MM.1S (cell line): ENCODE measurements around the gene SWSAP1.

Source experiments
- DNase-seq: peaks from one replicate; pipeline ENCODE4 v3.0.0-alpha.2; 2015
- H2AFZ ChIP-seq: fragments of 300-600 bp; sonication (generic); 2 replicates; pipeline ENCODE4 v1.6.0; 2016; ENCODE audit warnings: antibody characterized with exemption, low read length
- H3F3A ChIP-seq: fragments of 300-600 bp; sonication (generic); 2 replicates; pipeline ENCODE4 v1.6.1; 2016; ENCODE audit warnings: mild to moderate bottlenecking, antibody characterized with exemption, low read length, moderate library complexity, mixed read lengths; ENCODE audit not compliant: insufficient read depth
- H3K27ac ChIP-seq: fragments of 300-600 bp; sonication (generic); 2 replicates; pipeline ENCODE4 v1.5.1; 2016; ENCODE audit warnings: mild to moderate bottlenecking, low read length
- H3K27me3 ChIP-seq: fragments of 300-600 bp; sonication (generic); replicated peaks from 2 replicates; pipeline ENCODE4 v1.6.0; 2016; ENCODE audit warnings: low read length; ENCODE audit not compliant: insufficient read depth
- H3K36me3 ChIP-seq: fragments of 300-600 bp; sonication (generic); replicated peaks from 2 replicates; pipeline ENCODE4 v1.6.1; 2016; ENCODE audit warnings: mild to moderate bottlenecking, low read length, mixed read lengths; ENCODE audit not compliant: insufficient read depth
- H3K4me1 ChIP-seq: fragments of 300-600 bp; sonication (generic); 2 replicates; pipeline ENCODE4 v1.6.1; 2016; ENCODE audit warnings: low read length, mixed read lengths
- H3K4me2 ChIP-seq: fragments of 300-600 bp; sonication (generic); 2 replicates; pipeline ENCODE4 v1.6.0; 2016; ENCODE audit warnings: low read depth, low read length
- H3K4me3 ChIP-seq: fragments of 300-600 bp; sonication (generic); 2 replicates; pipeline ENCODE4 v1.5.1; 2016; ENCODE audit warnings: low read length, mixed read lengths
- H3K79me2 ChIP-seq: fragments of 300-600 bp; sonication (generic); 2 replicates; pipeline ENCODE4 v1.6.1; 2016; ENCODE audit warnings: mixed run types, low read length, mixed read lengths
- H3K9ac ChIP-seq: fragments of 300-600 bp; sonication (generic); 2 replicates; pipeline ENCODE4 v1.6.1; 2016; ENCODE audit warnings: low read length, mixed read lengths
- H3K9me2 ChIP-seq: fragments of 300-600 bp; sonication (generic); replicated peaks from 2 replicates; pipeline ENCODE4 v1.6.1; 2016; ENCODE audit warnings: mild to moderate bottlenecking, low read length, mixed read lengths; ENCODE audit not compliant: insufficient read depth
- H3K9me3 ChIP-seq: fragments of 300-600 bp; sonication (generic); replicated peaks from 2 replicates; pipeline ENCODE4 v1.6.1; 2016; ENCODE audit warnings: mild to moderate bottlenecking, low read length, mixed read lengths; ENCODE audit not compliant: insufficient read depth
- H4K20me1 ChIP-seq: fragments of 300-600 bp; sonication (generic); 2 replicates; pipeline ENCODE4 v1.6.1; 2016; ENCODE audit warnings: mild to moderate bottlenecking, low read length, moderate library complexity, mixed read lengths; ENCODE audit not compliant: insufficient read depth
- CTCF ChIP-seq: fragments of 300-600 bp; sonication (generic); IDR thresholded peaks from 2 replicates; pipeline ENCODE4 v1.5.1; 2016; ENCODE audit warnings: antibody characterized with exemption, low read length, mixed read lengths
- EZH2 ChIP-seq: fragments of 300-600 bp; sonication (generic); optimal IDR thresholded peaks from 2 replicates; pipeline ENCODE3; 2017; ENCODE audit warnings: low read depth, mild to moderate bottlenecking, antibody characterized with exemption, low read length, mixed read lengths
- EZH2phosphoT487 ChIP-seq: fragments of 300-600 bp; sonication (generic); IDR thresholded peaks from 2 replicates; pipeline ENCODE4 v1.6.1; 2018; ENCODE audit warnings: antibody characterized with exemption, low read length

Gene SWSAP1

DNA sequence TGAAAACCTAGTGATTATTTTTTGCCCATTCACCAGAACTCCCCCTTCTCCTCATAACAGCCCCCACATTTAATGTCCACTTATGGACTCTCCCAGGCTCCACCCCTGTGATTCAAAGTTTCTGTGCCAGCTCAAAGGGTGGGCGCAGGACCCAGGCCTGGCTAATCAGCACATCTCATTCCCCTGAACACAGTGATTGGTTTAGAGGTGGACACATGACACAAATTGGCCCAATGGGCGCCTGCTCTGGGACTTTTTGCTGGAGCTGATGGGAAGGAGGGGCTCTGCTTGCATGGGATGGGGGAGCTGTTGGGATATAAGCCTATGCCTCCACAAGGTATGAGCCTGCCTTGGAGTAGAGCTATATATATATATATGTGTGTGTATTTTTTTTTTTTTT is 15.9 kb downstream of the SWSAP1 start:
- Histone ChIP-seq H3K36me3 (no peaks in the 10 kb centered on the region), H2AFZ (no peak overlapping the region), H3K27ac (no peak overlapping the region), H3K79me2 (no peaks in the 10 kb centered on the region), H3K4me1 (no peaks in the 10 kb centered on the region), H3K9ac (no peak overlapping the region), H4K20me1 (no peaks in the 10 kb centered on the region), H3K4me2 (no peak overlapping the region), H3K27me3 (peaks cover 56% of the 10 kb centered on the region), H3F3A (no peaks in the 10 kb centered on the region), H3K9me3 (no peaks in the 10 kb centered on the region), H3K9me2 (no peaks in the 10 kb centered on the region), H3K4me3 (no peak overlapping the region)
- TF ChIP-seq EZH2 = no peak
- TF ChIP-seq EZH2phosphoT487 = no peak
- no peak for TF ChIP-seq CTCF
- DNase-seq = no peak

GRCh38 chr19:11390933-11391680 is 16.6 kb downstream of the SWSAP1 start:
- Histone ChIP-seq H3K9ac (no peak overlapping the region), H3K79me2 (no peaks in the 10 kb centered on the region), H3K9me3 (no peaks in the 10 kb centered on the region), H3K9me2 (no peaks in the 10 kb centered on the region), H3K36me3 (no peaks in the 10 kb centered on the region), H3K4me2 (no peak overlapping the region), H3K4me1 (no peaks in the 10 kb centered on the region), H3K4me3 (no peak overlapping the region), H4K20me1 (no peaks in the 10 kb centered on the region), H2AFZ (no peak overlapping the region), H3K27ac (no peak overlapping the region), H3F3A (no peaks in the 10 kb centered on the region), H3K27me3 (peaks cover 57% of the 10 kb centered on the region)
- TF ChIP-seq CTCF (no peak), EZH2phosphoT487 (no peak), EZH2 (no peak)
- DNase-seq = no peak

DNA sequence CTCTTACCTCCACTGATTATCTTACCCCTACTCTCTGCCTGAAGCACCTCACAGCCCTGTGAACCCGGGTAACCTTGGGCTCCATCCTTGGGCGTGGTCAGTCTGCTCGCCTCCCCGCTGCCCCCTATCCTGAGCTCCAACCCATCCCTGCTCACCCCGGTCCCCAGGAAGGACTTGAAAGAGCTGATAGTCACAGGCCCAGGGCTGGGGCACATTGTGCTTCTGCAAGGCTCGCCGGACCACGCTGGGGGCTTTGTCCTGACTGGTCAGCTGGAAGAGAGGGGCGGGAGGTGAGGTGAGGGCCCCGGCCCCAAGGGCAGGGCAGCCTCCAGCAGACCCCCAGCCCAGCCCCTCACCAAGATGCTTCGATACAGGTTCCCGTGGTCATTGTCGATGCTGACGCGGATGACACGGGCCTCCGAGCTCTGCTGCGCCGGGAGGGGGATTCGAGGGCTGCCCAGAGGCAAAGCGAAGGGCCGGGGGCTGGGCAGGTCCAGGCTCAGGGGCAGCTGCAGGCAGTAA is 22.7 kb downstream of the SWSAP1 start:
- no peak overlapping the region for H2AFZ ChIP-seq
- no peak for TF ChIP-seq CTCF
- no peak for TF ChIP-seq EZH2
- no peak for TF ChIP-seq EZH2phosphoT487

More for the DNA sequence above, 22.7 kb downstream of the SWSAP1 start:
- Histone ChIP-seq H3K9ac (no peak overlapping the region), H3K27ac (no peak overlapping the region), H3F3A (no peaks in the 10 kb centered on the region), H3K79me2 (no peaks in the 10 kb centered on the region), H3K4me1 (no peaks in the 10 kb centered on the region), H3K36me3 (no peaks in the 10 kb centered on the region), H4K20me1 (no peaks in the 10 kb centered on the region), H3K9me3 (no peaks in the 10 kb centered on the region), H3K27me3 (peaks cover 61% of the 10 kb centered on the region), H3K9me2 (no peaks in the 10 kb centered on the region), H3K4me3 (no peak overlapping the region), H3K4me2 (no peak overlapping the region)
- DNase-seq = no peak
